ENCODE results near the gene ITPKC. TPM values are rescaled to one million over a fixed set of nuclear protein-coding genes. Genes with fewer than 3 reads are reported as not detected.
"Not testable (repeated sequence)": the region's sequence is repeated elsewhere in the genome, so short reads cannot be mapped to it uniquely, and the experiment has no call there.

ITPKC gene
- total RNA-seq, 4 donors from 2014 or later, result 14.7 to 56.1 (median 33.8) TPM

- in situ Hi-C loops (cut with MboI; ENCODE audit: low pct_ligation_motif_present in 1 of 4, low pct_unique_long_range_greater_than_20kb in 1 of 4, low sequenced_read_pairs in 3 of 4) (no loop called here), intact Hi-C loops (cut with DNase I; ENCODE audit: low total_unique reads) (no loop called here)
- no peaks in the 10 kb centered on the region for H3K27me3 ChIP-seq
- H3K4me1 ChIP-seq, result peaks cover 5 to 10% (median 6%) of the 10 kb centered on the region in 4 donors
- no peak overlapping the region for H3K4me3 ChIP-seq
- WGBS, 2 donors (ENCODE audit: low coverage in 1 of 2), result 90% methylated on average over 14 of the region's 14 CpGs; no CpG with 5 or more reads in 1 of the 2 donors
- no peaks in the 10 kb centered on the region for H3K36me3 ChIP-seq
- H3K27ac ChIP-seq, result no peak overlapping the region
- no peak for DNase-seq
- TF ChIP-seq POLR2AphosphoS5 (IDR thresholded peaks at IDR 0.05) (no peak), POLR2A (IDR thresholded peaks at IDR 0.05) (no peak), EP300 (IDR thresholded peaks at IDR 0.05; ENCODE audit: low read depth) (no peak), CTCF (IDR thresholded peaks at IDR 0.05) (no peak)
- no peaks in the 10 kb centered on the region for H3K9me3 ChIP-seq
These were observed 66.8 kb downstream of the ITPKC start for GRCh38 chr19:40783711-40784110.

GRCh38 chr19:40784146-40784545 is 67.2 kb downstream of the ITPKC start:
- in situ Hi-C loops (cut with MboI; ENCODE audit: low pct_ligation_motif_present in 1 of 4, low pct_unique_long_range_greater_than_20kb in 1 of 4, low sequenced_read_pairs in 3 of 4); intact Hi-C loops (cut with DNase I; ENCODE audit: low total_unique reads); H3K4me1 ChIP-seq; H3K4me3 ChIP-seq; H3K27me3 ChIP-seq; H3K27ac ChIP-seq; DNase-seq; H3K36me3 ChIP-seq; H3K9me3 ChIP-seq: not testable (repeated sequence)
- WGBS, 2 donors (ENCODE audit: low coverage in 1 of 2), result 97% methylated on average over 2 of the region's 2 CpGs; no CpG with 5 or more reads in 1 of the 2 donors

- Histone ChIP-seq H3K4me3 (no peak overlapping the region), H3K36me3 (peaks cover 0 to 8% (median 0%) of the 10 kb centered on the region in 4 donors), H3K4me1 (no peaks in the 10 kb centered on the region), H3K27ac (no peak overlapping the region), H3K27me3 (no peaks in the 10 kb centered on the region), H3K9me3 (no peaks in the 10 kb centered on the region)
- TF ChIP-seq EP300 (IDR thresholded peaks at IDR 0.05; ENCODE audit: low read depth), result no peak
- no peak for TF ChIP-seq POLR2AphosphoS5 (IDR thresholded peaks at IDR 0.05)
- no peak for TF ChIP-seq POLR2A (IDR thresholded peaks at IDR 0.05)
- TF ChIP-seq CTCF (IDR thresholded peaks at IDR 0.05), result no peak
- in situ Hi-C loops (cut with MboI; ENCODE audit: low pct_ligation_motif_present in 1 of 4, low pct_unique_long_range_greater_than_20kb in 1 of 4, low sequenced_read_pairs in 3 of 4), result no loop called here
- intact Hi-C loops (cut with DNase I; ENCODE audit: low total_unique reads), result loop anchor here (5.0 kb wide), 1 partner anchor 1403 kb away; no protein-coding TSS in a partner anchor
- WGBS, 2 donors (ENCODE audit: low coverage in 1 of 2), result 83% methylated on average over 1 of the region's 1 CpG; no CpG with 5 or more reads in 1 of the 2 donors
- no peak for DNase-seq
These were observed 68.6 kb downstream of the ITPKC start for GRCh38 chr19:40785526-40785925.

GRCh38 chr19:40786060-40787037 is 69.4 kb downstream of the ITPKC start:
- intact Hi-C loops (cut with DNase I; ENCODE audit: low total_unique reads), result loop anchor here (5.0 kb wide), 1 partner anchor 1404 kb away; no protein-coding TSS in a partner anchor
- in situ Hi-C loops (cut with MboI; ENCODE audit: low pct_ligation_motif_present in 1 of 4, low pct_unique_long_range_greater_than_20kb in 1 of 4, low sequenced_read_pairs in 3 of 4), result no loop called here
- peaks cover 0 to 4% (median 2%) of the 10 kb centered on the region in 4 donors for H3K4me1 ChIP-seq
- no peak for DNase-seq
- 93 to 100% methylated on average over 2 to 25 of the region's 25 CpGs for WGBS, 2 donors (ENCODE audit: low coverage in 1 of 2)
- no peak overlapping the region for H3K27ac ChIP-seq
- H3K9me3 ChIP-seq, result no peaks in the 10 kb centered on the region
- H3K27me3 ChIP-seq, result no peaks in the 10 kb centered on the region
- peaks cover 0 to 8% (median 0%) of the 10 kb centered on the region in 4 donors for H3K36me3 ChIP-seq
- H3K4me3 ChIP-seq, result no peak overlapping the region
- TF ChIP-seq CTCF (IDR thresholded peaks at IDR 0.05) (no peak), POLR2A (IDR thresholded peaks at IDR 0.05) (no peak)

Small RNA genes lying within 50 kb of the gene (small RNA-seq; reads per million reads assigned to genes)
- 0 reads per million in 4 donors for gene RNU6-195P

Other genes starting within 250 kb of the ITPKC start
- 100 to 1,000 TPM in 1 of 4 donors, 10 to 100 TPM in 3; 58.7 to 111 (median 60.9) TPM for gene SHKBP1, start 140.2 kb upstream of the ITPKC start, total RNA-seq
- 100 to 1,000 TPM; 122 to 477 (median 253) TPM for gene LTBP4, start 115.7 kb upstream of the ITPKC start, total RNA-seq
- 10 to 100 TPM in 3 of 4 donors, 1 to 10 TPM in 1; 9.0 to 44.9 (median 20.4) TPM for gene NUMBL, start 26.5 kb upstream of the ITPKC start, total RNA-seq
- gene COQ8B, start 226 bp upstream of the ITPKC start, total RNA-seq, result 10 to 100 TPM; 15.3 to 41.2 (median 36.5) TPM
- 10 to 100 TPM in 2 of 4 donors, 1 to 10 TPM in 2; 8.3 to 29.1 (median 12.1) TPM for gene ACTMAP, start 33.4 kb downstream of the ITPKC start, total RNA-seq
- 10 to 100 TPM; 45.1 to 85.3 (median 65.6) TPM for gene SNRPA, start 34.1 kb downstream of the ITPKC start, total RNA-seq
- gene MIA, start 58.4 kb downstream of the ITPKC start, total RNA-seq, result 10 to 100 TPM in 1 of 4 donors, 1 to 10 TPM in 1, not detected in 2; 5.7 to 23.3 TPM
- 10 to 100 TPM; 25.9 to 84.2 (median 68.1) TPM for gene RAB4B, start 61.1 kb downstream of the ITPKC start, total RNA-seq
- gene EGLN2, start 82.1 kb downstream of the ITPKC start, total RNA-seq, result 100 to 1,000 TPM; 102 to 123 (median 115) TPM
- not detected for gene CYP2A6, start 133.3 kb downstream of the ITPKC start, total RNA-seq
- gene CYP2A7, start 165.1 kb downstream of the ITPKC start, total RNA-seq, result not detected